ENCODE measurements around the gene C10orf53.

- no peak for TF ChIP-seq POLR2AphosphoS5 (IDR thresholded peaks at IDR 0.05; ENCODE audit: low read depth, low read length)
- TF ChIP-seq TAF1 (IDR thresholded peaks at IDR 0.05; ENCODE audit: borderline replicate concordance, low read depth, low read length) = no peak
Observed at GRCh38 chr10:49652421-49653272, 26.8 kb upstream of the C10orf53 start.
